IMR-90 (cell line): ENCODE measurements around the gene FAM209A. TPM values are rescaled to one million over a fixed set of nuclear protein-coding genes. Genes with fewer than 3 reads are reported as not detected.

Experiments
- ATAC-seq: fragments of 200-7000 bp; cut with Tn5 transposase; 2 replicates; pipeline ENCODE4 v1.9.1; 2020; ENCODE audit warnings: low read depth, mild to moderate bottlenecking, moderate library complexity
- BruUV-seq: library from RNA; stranded (reverse); fragments of 400-500 nt; replicated peaks from 2 replicates; lab custom pipeline; 2021; lab: Mats Ljungman, UMichigan
- CTCF ChIA-PET: fragments of 300-600 bp; formaldehyde crosslinking; extraction: SDS; loops from one replicate; lab custom pipeline; 2021; ENCODE audit warnings: antibody characterized with exemption; lab: Yijun Ruan, JAX
- POLR2A ChIA-PET: fragments of 300-600 bp; sonication (Branson Sonifier 250); formaldehyde crosslinking; loops from one replicate; lab custom pipeline; 2022; ENCODE audit warnings: antibody characterized with exemption; ENCODE audit not compliant: unreplicated experiment; lab: Charles Lee
- DNase-seq: peaks from one replicate; pipeline ENCODE4 v3.0.0; 2013
- H2AFZ ChIP-seq: replicated peaks from 2 replicates; pipeline ENCODE3; 2013; ENCODE audit warnings: low read length, mild to moderate bottlenecking; ENCODE audit not compliant: poor library complexity
- H2AK5ac ChIP-seq: 2 replicates; pipeline ENCODE4 v1.6.1; 2013; ENCODE audit warnings: low read depth, low read length, inconsistent platforms
- H2AK9ac ChIP-seq: replicated peaks from 2 replicates; pipeline ENCODE3; 2013; ENCODE audit warnings: mild to moderate bottlenecking, low read depth, low read length, moderate library complexity; ENCODE audit not compliant: poor library complexity
- H2BK120ac ChIP-seq: 2 replicates; pipeline ENCODE4 v1.6.1; 2013; ENCODE audit warnings: low read depth, low read length, inconsistent platforms
- H2BK15ac ChIP-seq: 3 replicates; pipeline ENCODE4 v1.6.1; 2013; ENCODE audit warnings: low read depth, low read length, inconsistent platforms
- H2BK20ac ChIP-seq: 2 replicates; pipeline ENCODE4 v1.6.1; 2013; ENCODE audit warnings: low read depth, mild to moderate bottlenecking, inconsistent platforms, low read length, moderate library complexity
- H2BK5ac ChIP-seq: 2 replicates; pipeline ENCODE4 v1.6.1; 2013; ENCODE audit warnings: mild to moderate bottlenecking, low read depth, low read length, inconsistent platforms; ENCODE audit not compliant: poor library complexity, severe bottlenecking
- H3K14ac ChIP-seq: replicated peaks from 2 replicates; pipeline ENCODE4 v1.6.1; 2013; ENCODE audit warnings: low read depth, low read length, inconsistent platforms
- H3K18ac ChIP-seq: 2 replicates; pipeline ENCODE4 v1.6.1; 2013; ENCODE audit warnings: low read depth, low read length, control low read depth
- H3K23ac ChIP-seq: 2 replicates; pipeline ENCODE4 v1.6.1; 2013; ENCODE audit warnings: low read depth, low read length, inconsistent platforms
- H3K27ac ChIP-seq: 2 replicates; pipeline ENCODE4 v1.5.1; 2013; ENCODE audit warnings: mild to moderate bottlenecking, control low read depth, low read length; ENCODE audit not compliant: insufficient read depth
- H3K27me3 ChIP-seq: 2 replicates; pipeline ENCODE4 v1.6.1; 2013; ENCODE audit warnings: low read length; ENCODE audit not compliant: control insufficient read depth, insufficient read depth
- H3K36me3 ChIP-seq: 2 replicates; pipeline ENCODE4 v1.6.1; 2013; ENCODE audit warnings: low read length, mixed read lengths; ENCODE audit not compliant: control insufficient read depth, insufficient read depth
- H3K4ac ChIP-seq: 2 replicates; pipeline ENCODE4 v1.6.1; 2013; ENCODE audit warnings: low read depth, low read length, inconsistent platforms
- H3K4me1 ChIP-seq: 2 replicates; pipeline ENCODE4 v1.6.1; 2013; ENCODE audit warnings: low read length, mixed read lengths; ENCODE audit not compliant: control insufficient read depth, insufficient read depth
- H3K4me2 ChIP-seq: 2 replicates; pipeline ENCODE4 v1.6.1; 2013; ENCODE audit warnings: low read depth, mild to moderate bottlenecking, control low read depth, low read length, moderate library complexity
- H3K4me3 ChIP-seq: 2 replicates; pipeline ENCODE4 v1.5.1; 2013; ENCODE audit warnings: low read depth, mild to moderate bottlenecking, control low read depth, low read length, moderate library complexity; ENCODE audit not compliant: insufficient read depth
- H3K56ac ChIP-seq: 2 replicates; pipeline ENCODE4 v1.6.1; 2013; ENCODE audit warnings: low read length, inconsistent platforms; ENCODE audit not compliant: insufficient read depth; ENCODE audit errors: extremely low read depth
- H3K79me1 ChIP-seq, 2 experiments: 2 replicates each; pipeline ENCODE4 v1.6.1; 2013; ENCODE audit warnings: low read length in 2 of 2, inconsistent platforms in 1 of 2, low read depth in 1 of 2
- H3K9ac ChIP-seq: 2 replicates; pipeline ENCODE4 v1.6.1; 2013; ENCODE audit warnings: low read depth, low read length, control low read depth
- H3K9me1 ChIP-seq: 2 replicates; pipeline ENCODE4 v1.6.1; 2013; ENCODE audit warnings: low read length, inconsistent platforms; ENCODE audit not compliant: insufficient read depth
- H3K9me3 ChIP-seq: 2 replicates; pipeline ENCODE4 v1.6.1; 2013; ENCODE audit warnings: low read length; ENCODE audit not compliant: control insufficient read depth, insufficient read depth
- H4K20me1 ChIP-seq: 2 replicates; pipeline ENCODE4 v1.6.1; 2013; ENCODE audit warnings: low read length, inconsistent platforms; ENCODE audit not compliant: insufficient read depth
- H4K5ac ChIP-seq: 2 replicates; pipeline ENCODE4 v1.6.1; 2013; ENCODE audit warnings: mild to moderate bottlenecking, low read depth, low read length, control low read depth
- H4K8ac ChIP-seq, 2 experiments: 2 replicates each; pipeline ENCODE4 v1.6.1; 2013; ENCODE audit warnings: low read depth in 2 of 2, low read length in 2 of 2, control low read depth in 1 of 2, inconsistent platforms in 1 of 2
- H4K91ac ChIP-seq: 2 replicates; pipeline ENCODE4 v1.6.1; 2013; ENCODE audit warnings: low read depth, low read length, inconsistent platforms; ENCODE audit not compliant: insufficient read depth
- BHLHE40 ChIP-seq: fragments of 150-350 bp; IDR thresholded peaks from 2 replicates; pipeline ENCODE4 v1.6.1; 2016; ENCODE audit warnings: mild to moderate bottlenecking, low read depth, low read length
- CHD1 ChIP-seq: IDR thresholded peaks from 2 replicates; pipeline ENCODE4 v1.6.1; 2012; ENCODE audit warnings: low read depth, low read length, improper control_type of control experiment
- FOS ChIP-seq: fragments of 150-350 bp; IDR thresholded peaks from 2 replicates; pipeline ENCODE4 v1.6.1; 2016; ENCODE audit warnings: low read depth, low read length
- MAFK ChIP-seq: IDR thresholded peaks from 2 replicates; pipeline ENCODE4 v1.6.1; 2012; ENCODE audit warnings: low read depth, low read length, improper control_type of control experiment
- MXI1 ChIP-seq: IDR thresholded peaks from 2 replicates; pipeline ENCODE4 v1.6.1; 2012; ENCODE audit warnings: low read depth, mild to moderate bottlenecking, low read length, moderate library complexity, borderline replicate concordance
- NFE2L2 ChIP-seq: fragments of 150-350 bp; IDR thresholded peaks from 2 replicates; pipeline ENCODE4 v1.6.1; 2016; ENCODE audit warnings: low read depth, mild to moderate bottlenecking, low read length
- POLR2A ChIP-seq: IDR thresholded peaks from 2 replicates; pipeline ENCODE4 v1.6.1; 2012; ENCODE audit warnings: mild to moderate bottlenecking, low read depth, low read length
- RFX5 ChIP-seq: IDR thresholded peaks from 2 replicates; pipeline ENCODE4 v1.8.0; 2012; ENCODE audit warnings: low read depth, mild to moderate bottlenecking, low read length, moderate library complexity
- WGBS, 2 experiments: methylation state at CpG; one replicate each; pipeline versions ENCODE4 v1.1.5 to v1.1.7; 2013; ENCODE audit warnings: missing lambda C conversion rate in 2 of 2; ENCODE audit not compliant: insufficient read length in 1 of 2; ENCODE audit errors: extremely low coverage in 2 of 2; 5-methylcytosine and 5-hydroxymethylcytosine counted together
- dilution Hi-C: fragments of 300-500 bp; cut with HindIII; formaldehyde crosslinking; loops from one replicate; pipeline ENCODE4 v1.14.3; 2018; ENCODE audit warnings: low sequenced_read_pairs; ENCODE audit not compliant: unreplicated experiment
- in situ Hi-C: fragments of 300-500 bp; cut with MboI; formaldehyde crosslinking; loops from 3 replicates; pipeline ENCODE4 v1.14.3; 2019; ENCODE audit warnings: low sequenced_read_pairs, inconsistent platforms, mixed read lengths
- intact Hi-C: fragments of 100-400 bp; cut with micrococcal nuclease; formaldehyde crosslinking; loops from 2 replicates; pipeline ENCODE4 v1.10.0; 2022
- polyA plus RNA-seq, 3 experiments: library from polyadenylated mRNA; depleted of rRNA; stranded (reverse); fragments of >200 nt; gene quantifications; 2 replicates each; pipeline ENCODE4 v1.2.3, GENCODE V29; 2012; ENCODE audit warnings: low replicate concordance in 1 of 3
- total RNA-seq: library from RNA; depleted of rRNA; stranded (reverse); fragments of >200 nt; gene quantifications from 2 replicates; pipeline ENCODE4 v1.2.3, GENCODE V29; 2012
- TF ChIP-seq, protein P1 (sequence below): fragments of 150-350 bp; IDR thresholded peaks from 2 replicates; pipeline ENCODE4 v1.6.1; 2017; ENCODE audit warnings: mild to moderate bottlenecking, antibody characterized with exemption, low read length, low read depth

The FAM209A gene
- total and polyA plus RNA-seq, 2 of the 4 experiments (the other 2 are of a cell fraction): 0.18 to 0.22 TPM

- Histone ChIP-seq H4K5ac (no peak overlapping the region), H2AK5ac (no peak overlapping the region), H3K4me2 (no peak overlapping the region), H3K4ac (no peak overlapping the region), H3K56ac (no peak overlapping the region), H2BK5ac (no peak overlapping the region), H3K9ac (no peak overlapping the region), H3K79me1 (peaks cover 30 to 48% of the 10 kb centered on the region in 2 experiments), H3K18ac (no peak overlapping the region), H2BK120ac (no peak overlapping the region), H2BK15ac (no peak overlapping the region), H3K36me3 (peaks cover 52% of the 10 kb centered on the region), H3K23ac (no peak overlapping the region), H2AK9ac (no peak overlapping the region), H2BK20ac (no peak overlapping the region), H3K4me3 (no peak overlapping the region), H3K9me3 (no peaks in the 10 kb centered on the region), H3K9me1 (no peaks in the 10 kb centered on the region), H3K14ac (no peak overlapping the region), H3K4me1 (peaks cover 2% of the 10 kb centered on the region; the same call in 1 of the 2 replicates), H2AFZ (no peak overlapping the region), H4K91ac (no peak overlapping the region), H3K27me3 (no peaks in the 10 kb centered on the region), H3K27ac (no peak overlapping the region), H4K20me1 (peaks cover 3% of the 10 kb centered on the region; the same call in 1 of the 2 replicates), H4K8ac (no peak overlapping the region)
- TF ChIP-seq FOS (no peak), NFE2L2 (no peak), CHD1 (no peak), POLR2A (no peak), MXI1 (no peak), BHLHE40 (no peak), RFX5 (no peak), MAFK (no peak)
- TF ChIP-seq, protein P1, sequence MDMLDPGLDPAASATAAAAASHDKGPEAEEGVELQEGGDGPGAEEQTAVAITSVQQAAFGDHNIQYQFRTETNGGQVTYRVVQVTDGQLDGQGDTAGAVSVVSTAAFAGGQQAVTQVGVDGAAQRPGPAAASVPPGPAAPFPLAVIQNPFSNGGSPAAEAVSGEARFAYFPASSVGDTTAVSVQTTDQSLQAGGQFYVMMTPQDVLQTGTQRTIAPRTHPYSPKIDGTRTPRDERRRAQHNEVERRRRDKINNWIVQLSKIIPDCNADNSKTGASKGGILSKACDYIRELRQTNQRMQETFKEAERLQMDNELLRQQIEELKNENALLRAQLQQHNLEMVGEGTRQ: no peak
- in situ Hi-C loops: no loop called here
- BruUV-seq: no TSS peak
- intact Hi-C loops: no loop called here
- ChIA-PET POLR2A (no interaction called here), CTCF (no interaction called here)
- dilution Hi-C loops: no loop called here
- ATAC-seq (no peak), DNase-seq (no peak)
- WGBS, 2 experiments: no CpG with 5 or more reads among the region's 7 CpGs
Observed at GRCh38 chr20:56483970-56484369, 40.6 kb upstream of the FAM209A start.
